Measurements from ENCODE around the gene SUB1.
"Not testable (repeated sequence)": the region's sequence is repeated elsewhere in the genome, so short reads cannot be mapped to it uniquely, and the experiment has no call there.

Gene SUB1

GRCh38 chr5:32585446-32586275 is at the start of gene SUB1:
TSS of gene SUB1 (plus strand) at chr5:32585557. CDS start at chr5:32588513, 2,956 bp downstream.
- peak; percentile 87 to 90 for DNase-seq (ENCODE audit: low read depth in 2 of 2)

DNA sequence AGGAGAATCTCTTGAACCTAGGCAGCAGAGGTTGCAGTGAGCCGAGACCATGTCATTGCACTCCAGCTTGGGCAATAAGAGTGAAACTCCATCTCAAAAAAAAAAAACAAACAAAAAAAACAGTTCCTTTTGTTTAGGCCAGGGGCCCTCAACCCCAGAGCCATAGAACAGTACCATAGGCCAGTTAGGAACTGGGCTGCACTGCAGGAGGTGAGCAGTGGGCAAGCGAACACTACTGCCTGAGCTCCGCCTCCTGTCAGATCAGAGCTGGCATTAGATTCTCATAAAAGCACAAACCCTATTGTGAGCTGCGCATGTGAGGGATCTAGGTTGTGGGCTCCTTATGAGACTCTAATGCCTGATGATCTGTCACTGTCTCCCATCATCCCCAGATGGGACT is 49.1 kb upstream of the SUB1 start:
- DNase-seq (ENCODE audit: low read depth in 2 of 2): no peak

DNA sequence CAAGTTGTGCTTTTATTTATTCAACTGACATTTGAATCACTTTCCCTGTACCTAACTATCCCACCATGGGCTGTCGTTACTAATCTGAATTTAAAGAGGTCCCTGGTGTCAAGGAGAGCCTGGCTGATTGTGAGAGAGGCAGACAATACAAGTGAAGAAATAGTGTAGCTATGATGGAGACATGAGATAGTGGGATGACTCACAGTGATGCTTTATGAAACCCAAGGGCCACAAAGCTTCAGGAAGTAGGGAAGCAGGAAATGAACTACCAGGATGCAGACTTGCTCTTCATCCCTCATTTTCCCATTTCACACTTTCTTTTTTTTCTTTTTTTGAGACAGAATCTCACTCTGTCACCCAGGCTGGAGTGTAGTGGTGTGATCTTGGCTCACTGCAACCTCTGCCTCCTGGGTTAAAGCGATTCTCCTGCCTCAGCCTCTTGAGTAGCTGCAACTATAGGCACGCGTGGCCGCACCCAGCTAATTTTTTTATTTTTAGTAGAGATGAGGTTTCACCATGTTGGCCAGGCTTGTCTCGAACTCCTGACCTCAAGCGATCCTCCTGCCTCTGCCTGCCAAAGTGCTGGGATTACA is 47.8 kb upstream of the SUB1 start:
- DNase-seq (ENCODE audit: low read depth in 2 of 2): not testable (repeated sequence)

DNA sequence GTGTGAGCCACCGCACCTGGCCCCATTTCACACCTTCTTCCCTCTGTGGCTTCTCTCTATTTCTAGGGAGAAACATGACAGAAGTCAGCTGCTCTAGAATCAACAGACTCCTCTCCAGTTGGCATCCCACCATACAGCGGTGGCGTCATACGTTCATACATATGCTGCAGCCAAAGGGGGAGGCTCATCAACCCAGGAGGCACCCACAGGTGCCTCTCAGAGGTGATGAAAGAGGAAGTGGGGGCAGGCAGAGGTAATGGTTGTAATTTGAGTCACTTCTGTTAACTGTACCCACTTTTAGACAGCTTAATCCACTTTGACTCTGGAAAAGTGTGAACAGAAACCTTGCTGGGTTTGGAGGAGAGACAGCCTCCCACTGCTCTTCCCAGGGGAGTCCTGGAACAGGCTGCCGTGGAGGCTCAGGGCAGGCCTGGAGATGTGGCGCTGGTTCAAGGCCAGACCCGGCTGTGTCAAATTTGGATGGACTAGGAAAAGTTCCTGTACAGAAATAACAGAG is 47.3 kb upstream of the SUB1 start:
- no peak for DNase-seq (ENCODE audit: low read depth in 2 of 2)

- no peak for DNase-seq (ENCODE audit: low read depth in 2 of 2)
Measured at GRCh38 chr5:32539981-32540845, 45.1 kb upstream of the SUB1 start.

DNA sequence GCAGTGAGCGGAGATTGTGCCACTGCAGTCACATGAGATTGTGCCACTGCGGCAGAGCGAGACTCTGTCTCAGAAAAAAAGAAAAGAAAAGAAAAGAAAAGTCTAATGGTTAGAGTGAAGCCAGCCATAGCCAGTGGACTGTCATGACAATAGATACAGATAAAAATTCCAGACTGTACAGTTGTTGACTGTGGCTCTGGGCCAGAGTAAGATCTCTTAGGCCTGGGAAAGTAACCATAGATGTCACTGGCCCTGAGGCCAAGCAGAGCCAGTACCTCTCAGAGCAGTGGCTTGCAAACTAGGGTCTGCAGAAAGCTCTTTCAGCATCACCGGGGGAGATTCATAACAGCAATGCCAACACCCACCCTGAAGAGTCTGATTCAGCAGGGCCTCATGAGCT is 44.1 kb upstream of the SUB1 start:
- no peak for DNase-seq (ENCODE audit: low read depth in 2 of 2)

DNA sequence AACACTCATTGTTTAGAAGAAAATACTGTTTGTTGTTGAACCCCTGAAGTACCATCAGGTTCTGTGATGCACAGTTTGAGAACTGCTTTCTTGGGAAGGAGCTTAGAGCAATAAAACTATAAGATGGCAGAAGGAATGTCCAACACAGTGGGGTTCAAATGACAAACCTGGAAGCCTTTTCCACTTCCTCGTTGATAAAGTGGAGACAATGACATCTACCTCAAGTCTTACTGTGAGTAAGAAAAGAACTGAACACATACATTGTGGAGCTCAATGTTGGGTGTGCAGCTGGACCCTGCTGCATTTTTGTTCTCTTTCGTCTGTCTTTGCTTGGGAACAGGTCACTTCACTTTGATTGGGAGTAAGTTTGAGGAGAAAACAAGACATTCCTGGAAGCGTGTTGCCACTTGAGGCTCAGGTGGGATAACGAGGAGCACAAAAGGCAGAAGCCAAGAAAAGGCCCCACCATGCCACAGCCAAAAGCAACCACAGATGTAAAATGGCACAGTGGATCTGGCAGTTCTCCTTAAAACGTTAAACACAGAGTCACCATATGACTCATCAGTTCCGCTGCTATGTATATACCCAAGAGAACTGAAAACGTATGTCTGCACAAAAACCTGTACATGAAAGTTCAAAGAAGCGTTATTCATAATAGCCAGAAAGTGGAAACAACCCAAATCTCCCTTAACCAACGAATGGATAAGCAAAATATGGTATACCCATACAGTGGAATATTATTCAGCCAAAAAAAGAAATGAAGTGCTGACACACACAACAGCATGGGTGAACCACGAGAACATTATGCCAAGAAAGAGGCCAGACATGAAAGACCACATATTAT is 42.9 kb upstream of the SUB1 start:
- no peak for DNase-seq (ENCODE audit: low read depth in 2 of 2)

DNA sequence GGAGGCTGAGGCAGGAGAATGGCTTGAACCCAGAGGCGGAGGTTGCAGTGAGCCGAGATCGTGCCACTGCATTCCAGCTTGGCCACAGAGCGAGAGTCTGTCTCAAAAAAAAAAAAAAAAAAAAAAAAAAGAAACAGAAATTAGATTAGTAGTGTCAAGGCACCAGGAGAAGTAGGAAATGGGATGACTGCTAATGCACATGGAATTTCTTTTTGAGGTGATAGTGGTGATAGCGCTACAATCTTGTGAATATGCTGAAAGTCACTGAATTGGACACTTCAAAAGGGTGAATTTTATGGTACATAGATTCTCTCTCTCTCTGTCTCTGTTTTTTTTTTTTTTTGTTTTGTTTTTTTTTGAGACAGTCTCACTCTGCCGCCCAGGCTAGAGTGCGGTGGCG is 42.1 kb upstream of the SUB1 start:
- DNase-seq (ENCODE audit: low read depth in 2 of 2): no peak

GRCh38 chr5:32545102-32545800 is 40.1 kb upstream of the SUB1 start:
- no peak for DNase-seq (ENCODE audit: low read depth in 2 of 2)

GRCh38 chr5:32551194-32551593 is 34.2 kb upstream of the SUB1 start:
- DNase-seq (ENCODE audit: low read depth in 2 of 2): no peak

DNA sequence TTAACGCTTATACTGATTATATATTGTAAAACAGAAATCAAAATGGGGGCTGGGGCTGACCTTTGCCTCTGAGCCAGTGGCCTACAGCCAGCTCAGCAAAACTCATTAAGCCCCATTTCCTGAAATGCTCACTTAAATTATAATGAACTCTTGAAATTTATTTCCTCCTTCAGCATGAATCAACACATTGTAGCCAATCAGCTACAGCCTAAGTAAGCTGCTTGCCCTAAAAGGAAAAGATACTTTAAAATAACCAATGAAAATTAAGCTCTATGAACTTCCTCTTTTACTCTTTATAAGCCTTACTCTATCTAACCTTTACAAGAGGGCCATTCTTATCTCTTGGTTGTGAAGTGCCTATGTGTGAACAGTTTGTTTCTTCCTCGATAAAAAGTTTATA is 33.5 kb upstream of the SUB1 start:
- no peak for DNase-seq (ENCODE audit: low read depth in 2 of 2)

DNA sequence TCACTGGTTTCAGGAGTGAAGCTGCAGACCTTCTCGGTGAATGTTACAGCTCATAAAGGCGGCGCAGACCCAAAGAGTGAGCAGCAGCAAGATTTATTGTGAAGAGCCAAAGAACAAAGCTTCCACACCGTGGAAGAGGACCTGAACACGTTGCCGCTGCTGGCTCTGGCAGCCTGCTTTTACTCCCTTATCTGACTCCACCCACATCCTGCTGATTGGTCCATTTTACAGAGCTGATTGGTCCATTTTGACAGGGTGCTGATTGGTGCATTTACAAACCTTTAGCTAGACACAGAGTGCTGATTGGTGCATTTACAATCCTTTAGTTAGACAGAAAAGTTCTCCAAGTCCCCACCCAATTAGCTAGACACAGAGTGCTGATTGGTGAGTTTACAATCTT is 32.9 kb upstream of the SUB1 start:
- DNase-seq (ENCODE audit: low read depth in 2 of 2): not testable (repeated sequence)

DNA sequence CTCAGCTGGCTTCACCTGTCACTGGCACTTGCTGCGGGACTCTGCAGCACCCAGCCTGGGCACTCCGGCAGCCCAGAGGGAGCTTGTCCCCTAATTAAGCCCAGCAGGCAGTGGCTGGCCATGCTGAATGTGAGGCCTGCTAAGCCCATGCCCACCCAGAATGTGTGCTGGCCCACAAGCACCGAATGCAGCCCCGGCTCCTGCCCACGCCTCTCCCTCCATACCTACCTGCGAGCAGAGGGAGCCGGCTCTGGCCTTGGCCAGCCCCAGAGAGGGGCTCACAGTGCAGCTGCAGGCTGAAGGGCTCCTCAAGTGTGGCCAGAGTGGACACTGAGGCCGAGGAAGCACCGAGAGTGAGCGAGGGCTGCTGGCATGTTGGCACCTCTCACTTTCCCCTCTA is 32.4 kb upstream of the SUB1 start:
- DNase-seq (ENCODE audit: low read depth in 2 of 2): no peak

DNA sequence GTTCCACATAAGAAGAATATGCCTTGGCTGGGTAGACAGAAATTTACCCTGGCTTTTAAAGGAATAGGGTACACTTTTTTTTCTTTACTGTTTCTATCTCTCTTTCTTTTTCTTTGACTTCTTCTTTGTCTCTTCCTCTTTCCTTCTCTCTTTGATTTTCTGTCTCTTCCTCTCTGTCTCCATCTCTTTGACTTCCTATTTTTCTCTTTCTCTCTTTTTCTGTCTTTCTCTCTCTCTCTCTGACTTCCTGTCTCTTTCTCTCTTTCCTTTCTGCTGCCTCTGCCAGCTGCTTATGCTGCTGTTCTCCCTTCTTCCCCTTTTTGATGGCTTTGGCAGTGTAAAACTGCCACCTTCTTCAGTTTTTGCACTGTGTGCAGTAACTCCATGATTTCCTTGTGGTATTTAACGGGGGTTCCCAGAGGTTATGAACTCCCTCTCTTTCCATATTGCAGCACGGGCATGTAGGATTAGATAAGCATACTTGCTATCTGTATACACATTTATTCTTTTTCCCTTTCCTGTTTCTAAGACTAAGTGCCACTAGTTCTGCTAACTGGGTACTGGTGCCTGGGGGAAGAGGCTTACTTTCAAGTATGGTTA is 31.1 kb upstream of the SUB1 start:
- DNase-seq (ENCODE audit: low read depth in 2 of 2): not testable (repeated sequence)

- DNase-seq (ENCODE audit: low read depth in 2 of 2): not testable (repeated sequence)
Measured at GRCh38 chr5:32556543-32556942, 28.8 kb upstream of the SUB1 start.

- no peak for DNase-seq (ENCODE audit: low read depth in 2 of 2)
Measured at GRCh38 chr5:32559411-32559810, 25.9 kb upstream of the SUB1 start.

GRCh38 chr5:32559921-32560320 is 25.4 kb upstream of the SUB1 start:
- no peak for DNase-seq (ENCODE audit: low read depth in 2 of 2)

DNA sequence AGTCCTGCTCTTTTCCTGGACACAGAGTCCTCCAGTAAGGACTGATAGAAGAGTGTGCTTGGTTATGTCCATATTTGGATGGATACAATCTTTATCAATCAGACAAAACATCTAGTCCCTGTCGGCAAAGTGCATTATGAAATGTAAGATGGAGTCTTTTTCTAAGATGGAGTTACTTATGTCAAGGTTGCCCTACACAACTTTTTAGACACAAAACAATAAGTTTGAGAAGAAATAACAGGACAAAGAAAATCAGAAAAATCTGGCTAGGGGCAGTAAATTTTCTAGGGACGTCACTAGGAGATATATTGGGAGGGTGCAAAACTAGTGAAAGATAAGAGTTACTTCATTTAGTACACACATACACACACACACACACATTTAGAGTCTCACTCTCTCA is 23.3 kb upstream of the SUB1 start:
- DNase-seq (ENCODE audit: low read depth in 2 of 2): no peak

GRCh38 chr5:32562843-32563242 is 22.5 kb upstream of the SUB1 start:
- DNase-seq (ENCODE audit: low read depth in 2 of 2): no peak

DNA sequence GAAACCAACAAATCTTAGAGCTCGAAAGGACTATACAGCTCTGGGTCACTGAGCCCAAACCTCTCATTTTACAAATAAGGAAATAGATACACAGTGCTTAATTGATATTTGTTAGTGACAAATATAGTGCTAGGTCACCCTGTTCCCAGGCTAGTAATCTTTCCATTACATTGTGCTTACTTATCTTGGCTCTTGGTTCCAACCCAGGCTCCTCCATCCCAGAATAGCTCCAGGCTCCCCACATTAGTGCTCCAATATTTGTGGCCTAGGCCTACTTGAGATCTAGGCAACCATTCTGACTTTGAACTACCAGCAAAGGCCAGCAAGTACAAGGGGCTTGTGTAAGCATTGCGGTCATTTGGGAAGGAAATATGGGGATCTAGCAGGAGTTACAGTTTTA is 21.7 kb upstream of the SUB1 start:
- DNase-seq (ENCODE audit: low read depth in 2 of 2): no peak
